GM12891 (cell line): ENCODE measurements around the gene ZNF777.
"Not testable (repeated sequence)": the region's sequence is repeated elsewhere in the genome, so short reads cannot be mapped to it uniquely, and the experiment has no call there.

Experiments used
- DNase-seq: peaks from one replicate; pipeline ENCODE4 v3.0.0; 2011; ENCODE audit warnings: low spot score; ENCODE audit not compliant: insufficient read length
- FAIRE-seq: peaks from 2 replicates; lab custom pipeline; 2011; peaks lifted over from hg19 to GRCh38; lab: Jason Lieb, UNC
- PAX5 ChIP-seq: IDR thresholded peaks from 2 replicates; pipeline ENCODE4 v1.6.1; 2011; ENCODE audit warnings: low read length, moderate library complexity, mild to moderate bottlenecking; ENCODE audit not compliant: insufficient read depth, severe bottlenecking
- POLR2A ChIP-seq: IDR thresholded peaks from 2 replicates; pipeline ENCODE4 v1.6.1; 2011; ENCODE audit warnings: low read depth, low read length, control low read depth
- POLR2AphosphoS5 ChIP-seq: IDR thresholded peaks from 2 replicates; pipeline ENCODE4 v1.6.1; 2011; ENCODE audit warnings: low read depth, low read length, control low read depth
- POU2F2 ChIP-seq: IDR thresholded peaks from 2 replicates; pipeline ENCODE4 v1.6.1; 2011; ENCODE audit warnings: low read depth, mild to moderate bottlenecking, control low read depth, low read length, moderate library complexity
- SPI1 ChIP-seq: IDR thresholded peaks from 2 replicates; pipeline ENCODE4 v1.6.1; 2011; ENCODE audit warnings: low read depth, low read length, control low read depth
- TAF1 ChIP-seq: IDR thresholded peaks from 2 replicates; pipeline ENCODE4 v1.6.1; 2011; ENCODE audit warnings: low read depth, low read length, control low read depth

Gene ZNF777

GRCh38 chr7:149454006-149454405 is 6.9 kb downstream of the ZNF777 start:
- no peak for DNase-seq
- no peak for FAIRE-seq
- no peak for TF ChIP-seq POLR2A
- TF ChIP-seq PAX5: no peak
- TF ChIP-seq SPI1: no peak
- TF ChIP-seq POU2F2: no peak
- TF ChIP-seq TAF1: no peak
- TF ChIP-seq POLR2AphosphoS5: no peak

- FAIRE-seq: no peak
- no peak for DNase-seq
- no peak for TF ChIP-seq PAX5
Observed at GRCh38 chr7:149450821-149451220, 10.0 kb downstream of the ZNF777 start.

GRCh38 chr7:149449897-149450296 is 11.0 kb downstream of the ZNF777 start:
- DNase-seq (no peak), FAIRE-seq (no peak)
- TF ChIP-seq TAF1 (no peak), SPI1 (no peak), PAX5 (no peak), POU2F2 (no peak), POLR2AphosphoS5 (no peak), POLR2A (no peak)

GRCh38 chr7:149448961-149449360 is 11.9 kb downstream of the ZNF777 start:
- TF ChIP-seq POU2F2 (no peak), SPI1 (no peak), POLR2A (no peak), POLR2AphosphoS5 (no peak), TAF1 (no peak), PAX5 (no peak)
- no peak for DNase-seq
- no peak for FAIRE-seq

GRCh38 chr7:149446026-149446425 is 14.8 kb downstream of the ZNF777 start:
- not testable (repeated sequence) for FAIRE-seq, DNase-seq

- FAIRE-seq (no peak), DNase-seq (no peak)
- no peak for TF ChIP-seq POLR2A
- no peak for TF ChIP-seq POLR2AphosphoS5
- TF ChIP-seq POU2F2: no peak
- no peak for TF ChIP-seq SPI1
- no peak for TF ChIP-seq TAF1
- TF ChIP-seq PAX5: no peak
Observed at GRCh38 chr7:149444287-149444686, 16.6 kb downstream of the ZNF777 start.

- no peak for TF ChIP-seq POLR2A
- TF ChIP-seq PAX5: no peak
- TF ChIP-seq SPI1: no peak
- no peak for FAIRE-seq
- DNase-seq: no peak
Observed at GRCh38 chr7:149443523-149443922, 17.3 kb downstream of the ZNF777 start.

- TF ChIP-seq SPI1 (no peak), PAX5 (no peak), POLR2A (no peak), TAF1 (no peak), POU2F2 (no peak), POLR2AphosphoS5 (no peak)
- no peak for FAIRE-seq
- DNase-seq: no peak
Observed at GRCh38 chr7:149442924-149443323, 17.9 kb downstream of the ZNF777 start.

GRCh38 chr7:149440222-149440621 is 20.6 kb downstream of the ZNF777 start:
- FAIRE-seq (no peak), DNase-seq (no peak)
- TF ChIP-seq POLR2A: no peak
- no peak for TF ChIP-seq SPI1
- TF ChIP-seq POLR2AphosphoS5: no peak
- TF ChIP-seq TAF1: no peak
- no peak for TF ChIP-seq PAX5
- no peak for TF ChIP-seq POU2F2

- DNase-seq: no peak
- no peak for FAIRE-seq
- TF ChIP-seq POLR2AphosphoS5 (no peak), POU2F2 (no peak), SPI1 (no peak), PAX5 (no peak), POLR2A (no peak)
Observed at GRCh38 chr7:149436358-149436757, 24.5 kb downstream of the ZNF777 start.

- no peak for DNase-seq
- no peak for TF ChIP-seq POLR2AphosphoS5
- FAIRE-seq: no peak
Observed at GRCh38 chr7:149433124-149433523, 27.7 kb downstream of the ZNF777 start.
